ENCODE measurements around the gene CBX4.

Gene CBX4

DNA sequence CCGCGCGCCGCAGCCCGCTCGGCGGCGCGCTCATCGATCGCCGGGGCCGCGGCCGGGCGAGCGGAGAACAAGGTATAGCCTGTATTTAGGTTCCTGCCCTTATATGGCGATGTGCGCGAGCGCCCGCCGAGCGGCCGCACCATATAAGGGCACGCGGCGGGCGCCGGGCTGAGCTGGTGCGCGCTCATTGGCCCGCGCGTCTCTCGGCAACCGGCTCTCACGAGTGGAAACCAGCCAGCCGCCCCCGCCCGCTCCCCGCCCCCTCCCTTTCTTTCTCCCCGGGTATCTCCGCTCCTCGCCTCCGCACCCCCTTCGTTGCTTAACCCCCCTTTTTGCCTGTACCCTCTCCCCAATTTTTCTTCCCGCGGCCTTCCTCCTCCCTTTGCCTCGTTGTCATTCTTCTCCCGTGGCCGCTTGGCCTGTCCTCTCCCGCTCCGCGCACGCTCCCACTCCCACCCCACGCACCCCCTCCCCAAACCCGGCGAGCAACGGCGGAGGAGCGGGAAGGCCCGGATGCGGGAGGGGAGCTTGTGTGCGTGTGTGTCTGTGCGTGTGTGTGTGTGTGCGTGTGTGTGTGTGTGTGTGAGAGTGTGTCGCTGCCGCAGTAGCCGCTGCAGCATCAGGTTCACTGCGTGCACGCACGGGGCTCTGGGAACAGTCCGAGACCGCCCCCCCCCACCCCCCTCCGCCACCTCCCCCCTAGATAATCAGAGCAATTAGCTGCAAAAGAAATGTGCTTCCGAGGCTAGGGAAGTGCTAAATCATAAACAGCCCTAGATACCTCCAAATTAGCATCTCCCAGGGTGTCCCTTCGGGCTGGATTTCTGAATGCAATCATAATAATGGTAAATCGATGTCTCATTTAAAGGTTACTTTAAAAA, 28.9 kb downstream of the CBX4 start:
- peak; percentile 71 for DNase-seq

DNA sequence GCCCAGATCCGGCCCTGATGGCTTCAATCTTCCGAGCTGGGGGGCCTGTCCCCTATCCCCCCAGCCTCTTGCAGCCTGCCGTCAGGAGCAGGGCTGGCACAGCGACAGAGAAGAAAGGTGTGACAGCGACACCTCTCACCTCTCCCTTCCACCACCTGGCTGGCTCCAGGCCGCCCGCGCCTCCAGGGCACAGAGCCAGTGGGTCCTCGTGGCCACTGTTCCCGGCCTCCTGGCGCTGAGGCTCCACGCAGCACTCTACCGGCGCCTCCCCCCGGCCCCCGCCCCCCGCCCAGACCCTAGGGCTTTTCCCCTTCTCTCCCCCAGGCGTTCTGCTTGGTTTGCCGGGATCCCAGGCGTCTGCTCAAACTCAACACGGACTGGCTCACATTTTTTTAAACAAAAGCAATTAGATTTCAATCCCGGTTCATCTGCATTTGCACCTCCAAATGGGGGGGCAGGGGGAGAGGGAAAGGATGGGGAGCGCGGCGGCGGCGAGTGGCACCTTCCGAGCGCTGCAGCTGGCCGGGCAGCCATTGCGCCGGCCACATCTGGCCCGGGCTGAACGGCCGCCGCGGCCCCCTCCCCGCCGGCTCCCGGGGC, 29.6 kb downstream of the CBX4 start:
- no peak for DNase-seq

DNA sequence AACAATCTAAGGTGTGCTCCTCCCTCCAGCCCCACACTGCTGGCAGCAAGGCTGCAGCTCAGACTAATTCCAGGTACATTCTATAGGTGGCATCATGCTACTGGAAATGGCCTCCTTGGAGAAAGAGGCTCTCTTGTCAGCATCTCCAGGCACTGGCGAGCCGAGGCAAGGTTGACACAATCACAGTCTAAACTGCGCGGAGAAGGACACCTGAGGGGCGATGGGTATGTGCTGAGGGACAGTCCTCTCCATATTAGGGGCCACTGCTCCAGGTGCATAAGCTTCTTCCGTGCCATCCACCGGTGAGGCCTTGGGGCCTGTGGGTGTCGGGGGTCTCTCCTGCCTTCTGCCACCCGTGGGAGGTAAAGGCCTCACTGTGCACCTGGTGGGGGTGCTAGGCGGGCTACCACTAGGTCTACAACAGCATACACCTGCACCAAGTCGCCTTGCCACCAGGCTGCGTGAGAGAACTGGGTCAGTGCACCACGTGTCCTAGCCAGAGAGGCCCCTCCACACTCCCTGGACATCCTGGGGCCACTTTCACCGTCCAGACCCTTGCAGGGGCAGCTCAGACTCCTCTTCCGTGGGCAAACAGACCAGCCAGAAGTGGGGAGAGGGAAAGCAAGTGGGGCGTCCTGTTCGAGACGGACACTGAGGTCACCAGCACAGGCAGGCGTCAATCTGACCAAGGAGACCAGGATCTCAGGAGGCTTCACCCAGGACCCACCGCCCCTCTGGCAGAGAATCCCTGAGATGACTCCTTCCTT, 30.3 kb downstream of the CBX4 start:
- no peak for DNase-seq

DNA sequence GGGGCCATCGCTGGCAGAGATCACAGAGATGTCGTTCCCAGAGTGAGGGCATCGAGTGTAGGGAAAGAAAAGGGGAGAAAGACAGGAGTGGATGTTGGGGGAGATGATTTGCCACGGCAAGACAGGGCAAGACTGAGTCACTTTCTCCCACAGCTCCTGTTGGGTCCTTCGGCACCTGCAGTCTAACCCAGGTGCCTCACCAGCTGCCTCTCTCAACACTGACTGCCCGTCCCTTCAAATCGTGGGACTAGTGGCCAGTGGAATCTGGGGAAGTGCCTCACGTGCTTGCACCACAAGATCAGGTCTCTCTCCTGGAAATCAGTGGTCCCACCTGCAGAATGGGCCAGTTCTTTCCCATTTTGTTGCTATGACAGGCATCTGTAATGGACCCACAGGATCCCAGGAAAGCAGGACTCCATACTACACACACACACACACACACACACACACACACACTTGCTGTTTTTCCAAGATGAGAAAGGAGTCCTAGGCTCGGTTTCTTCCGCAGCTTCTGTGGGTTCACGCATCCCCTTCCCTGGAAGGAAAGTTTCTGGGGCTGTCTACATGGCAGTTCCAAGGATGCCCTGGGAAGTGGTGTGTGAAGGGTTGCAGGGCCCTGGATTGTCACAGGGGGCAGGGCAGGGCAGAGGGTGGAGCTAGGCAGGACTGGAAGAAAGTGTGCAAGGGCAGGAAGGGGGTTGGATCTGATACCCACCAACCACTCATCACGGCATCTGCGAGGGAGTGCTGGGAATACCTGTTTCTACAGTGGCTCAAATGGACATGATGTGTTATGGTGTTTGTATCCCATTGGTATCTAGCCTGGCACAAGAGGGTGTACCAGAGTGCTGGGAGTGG, 32.1 kb downstream of the CBX4 start:
- no peak for DNase-seq

DNA sequence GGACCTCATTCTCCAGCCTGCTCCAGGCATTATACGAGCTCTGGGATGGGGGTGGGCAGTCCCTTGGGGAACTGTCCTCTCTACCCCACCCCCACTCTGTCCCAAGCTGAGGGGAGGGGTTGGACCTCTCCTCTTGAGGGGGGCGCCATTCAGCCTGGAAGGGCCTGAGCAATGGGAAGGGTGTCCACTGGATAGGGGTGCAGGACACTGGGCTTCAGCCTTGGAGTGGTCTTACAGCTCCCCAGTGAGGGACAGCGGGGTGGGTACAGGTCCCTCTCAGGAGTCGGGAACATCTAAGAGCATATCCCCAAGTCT, 32.8 kb downstream of the CBX4 start:
- DNase-seq, result no peak

DNA sequence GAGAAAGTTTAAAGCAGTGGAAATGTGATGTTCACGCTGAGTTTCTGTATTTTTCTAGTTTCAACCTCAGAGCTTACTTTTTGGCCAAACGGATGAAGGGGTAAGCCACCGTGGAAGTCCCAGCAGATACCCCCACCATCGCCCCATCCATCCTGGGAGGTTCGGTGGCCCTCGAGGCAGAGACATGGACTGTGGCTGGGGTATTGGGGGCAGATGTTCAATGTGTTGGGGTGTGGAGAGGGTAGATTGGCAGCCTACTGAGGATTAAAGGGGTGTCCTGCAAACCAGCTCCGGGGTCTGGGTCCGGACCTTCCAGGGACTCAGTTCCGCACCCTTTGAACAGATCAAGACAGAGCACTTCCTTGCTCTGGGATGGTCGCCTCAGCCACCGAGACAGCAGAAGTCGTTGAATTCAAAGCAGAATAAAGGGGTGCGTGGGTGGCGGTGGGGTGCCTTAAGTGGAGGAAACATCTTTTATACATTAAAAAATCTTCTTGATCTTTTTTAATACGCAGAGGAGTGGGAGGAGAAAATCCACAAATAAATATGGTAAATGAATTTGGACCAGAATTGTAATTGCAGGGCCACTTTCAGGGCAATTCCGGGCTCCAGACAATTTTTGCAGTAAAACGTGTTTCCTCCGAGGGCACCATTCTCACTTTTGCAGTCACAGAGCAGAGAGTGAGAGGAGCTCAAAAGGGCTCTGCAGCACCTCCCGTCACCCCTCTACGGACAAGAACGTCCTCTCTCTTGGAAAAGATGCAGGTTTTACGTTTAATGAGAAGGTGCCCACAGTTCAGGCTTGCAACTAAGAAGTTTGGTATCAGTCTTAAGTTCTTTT, 34.2 kb downstream of the CBX4 start:
- no peak for DNase-seq

DNA sequence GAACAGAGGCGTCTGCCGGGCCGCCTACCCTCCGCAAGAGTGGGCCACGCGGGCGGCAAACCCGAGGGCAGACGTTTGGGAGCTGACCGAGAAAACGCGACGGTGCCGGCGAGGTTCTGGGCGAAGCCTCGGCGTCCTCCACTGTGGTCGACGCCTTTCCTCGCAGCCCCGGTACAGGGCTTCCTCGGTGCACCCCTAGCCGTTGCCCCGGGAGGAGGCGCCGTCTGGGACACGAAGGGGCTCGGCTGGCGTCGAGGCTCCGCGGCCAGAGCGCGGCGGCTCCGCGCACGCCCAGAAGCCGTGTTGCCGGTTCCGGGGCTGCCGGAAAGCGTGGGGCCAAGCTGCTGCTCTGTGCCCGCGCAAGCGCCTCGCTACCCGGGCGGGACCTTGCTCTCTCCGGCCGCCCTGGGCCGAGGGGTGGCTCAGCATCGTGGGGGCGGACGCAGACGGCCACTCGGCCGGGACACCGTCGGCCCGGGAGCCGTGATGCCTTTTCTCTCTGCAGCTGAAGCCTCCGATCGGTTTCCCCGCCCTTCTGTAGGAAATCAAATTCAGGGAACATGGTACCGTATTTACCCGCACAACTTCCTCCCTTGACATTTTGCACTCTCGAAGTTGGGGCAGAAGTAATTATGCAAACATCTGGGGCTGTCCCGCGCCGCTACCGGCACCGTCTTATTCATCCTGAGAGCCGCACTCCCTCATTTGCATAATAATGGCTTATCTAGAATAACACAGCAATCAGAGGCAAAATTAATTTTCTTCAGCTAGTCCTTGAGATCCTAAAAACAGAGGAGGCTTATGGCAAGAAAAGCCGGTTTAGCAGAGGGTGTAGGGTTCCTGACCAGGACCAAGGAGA, 35.0 kb downstream of the CBX4 start:
- DNase-seq, result no peak

DNA sequence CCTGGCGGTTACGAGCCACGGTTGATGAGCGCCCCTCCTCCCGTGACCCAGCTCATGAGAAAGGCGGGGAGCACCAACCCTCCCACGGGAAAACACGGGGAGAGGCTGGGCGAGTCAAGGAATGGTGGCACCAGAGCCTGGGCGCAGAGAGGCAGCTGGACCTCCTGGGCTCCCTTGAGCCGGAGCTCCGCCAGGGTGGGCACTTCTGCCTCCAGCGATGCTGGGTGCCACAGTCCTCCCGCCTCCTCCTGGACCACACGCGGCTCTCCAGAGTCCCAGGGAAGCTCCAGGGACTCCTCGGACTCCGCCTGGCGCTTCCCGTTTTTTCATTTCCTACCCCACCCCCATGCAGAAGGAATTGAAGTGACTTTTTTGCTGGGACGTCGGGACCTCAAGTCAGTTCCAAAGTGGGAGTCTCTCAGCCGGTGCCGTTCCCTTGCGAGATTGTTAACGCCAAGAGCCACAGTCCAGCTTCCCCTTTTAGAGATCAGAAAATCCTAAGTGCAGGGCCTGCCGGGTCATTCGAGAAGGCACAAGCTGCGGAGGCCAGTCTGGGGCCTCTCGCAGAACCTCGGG, 35.7 kb downstream of the CBX4 start:
- no peak for DNase-seq

DNA sequence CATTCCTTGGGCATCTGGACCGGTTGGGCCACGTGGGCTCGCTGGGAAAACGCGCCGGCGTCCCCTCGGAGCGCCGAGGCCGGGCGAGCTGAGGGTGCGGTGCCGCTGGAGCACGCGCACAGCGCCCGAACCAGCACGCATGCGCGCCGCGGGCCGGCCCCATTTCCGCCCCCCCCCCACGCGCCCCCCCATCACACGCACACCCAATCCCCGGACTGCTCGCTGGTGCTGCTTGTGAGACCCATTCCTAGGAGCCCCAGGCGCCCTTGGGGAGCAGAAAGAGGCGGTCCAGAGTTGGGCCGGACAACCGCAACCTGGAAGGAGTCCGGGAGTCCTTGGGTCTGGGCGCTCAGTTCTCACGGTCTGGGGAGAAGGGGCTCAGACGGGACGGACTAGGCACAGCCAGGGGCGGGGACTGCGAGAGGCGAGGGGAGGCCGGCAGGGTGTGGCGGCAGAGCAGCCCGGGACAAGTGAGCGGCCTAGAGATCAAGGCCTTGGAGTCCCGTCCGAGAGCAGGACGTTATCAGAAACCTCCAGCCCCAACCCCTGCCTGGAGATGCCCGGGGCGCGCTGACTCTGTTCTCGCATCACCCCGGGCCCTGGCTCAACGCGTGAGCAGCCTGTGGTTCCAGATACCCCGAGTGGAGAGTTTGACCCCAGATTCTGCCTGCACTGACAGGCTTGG, 36.4 kb downstream of the CBX4 start:
- no peak for DNase-seq

DNA sequence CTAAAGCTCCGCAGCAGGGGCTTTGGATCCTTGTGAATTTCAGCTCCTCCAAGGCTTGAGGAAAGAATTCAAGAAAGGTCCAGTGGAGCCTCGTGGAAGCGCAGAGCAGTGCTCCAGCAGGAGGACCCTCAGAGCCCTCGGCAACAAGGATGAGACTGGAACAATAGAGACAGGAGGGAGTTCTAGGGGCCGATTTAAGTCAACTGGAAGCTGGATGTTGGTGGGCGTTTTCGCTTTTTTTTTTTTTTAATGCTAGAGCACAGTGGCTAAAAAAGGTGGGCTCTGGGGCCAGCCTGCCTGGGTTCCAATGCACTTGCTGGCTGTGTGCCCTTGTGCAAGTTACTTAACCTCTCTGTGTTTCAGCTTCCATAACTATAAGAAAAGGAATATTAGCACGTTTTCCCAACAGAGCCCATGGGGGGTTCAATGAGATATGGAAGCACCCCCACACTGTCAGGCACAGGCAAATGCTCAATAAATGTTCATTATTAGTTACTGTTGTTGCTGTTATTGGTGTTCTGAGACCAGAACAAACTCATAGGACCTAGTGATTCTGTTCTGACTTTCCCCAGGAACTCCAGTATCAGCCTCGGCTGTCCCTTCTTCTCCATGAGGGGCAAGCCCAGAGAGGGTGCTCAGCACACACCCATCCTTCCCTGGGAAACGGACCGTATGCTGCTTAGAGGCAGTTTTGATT, 37.1 kb downstream of the CBX4 start:
- DNase-seq, result no peak

DNA sequence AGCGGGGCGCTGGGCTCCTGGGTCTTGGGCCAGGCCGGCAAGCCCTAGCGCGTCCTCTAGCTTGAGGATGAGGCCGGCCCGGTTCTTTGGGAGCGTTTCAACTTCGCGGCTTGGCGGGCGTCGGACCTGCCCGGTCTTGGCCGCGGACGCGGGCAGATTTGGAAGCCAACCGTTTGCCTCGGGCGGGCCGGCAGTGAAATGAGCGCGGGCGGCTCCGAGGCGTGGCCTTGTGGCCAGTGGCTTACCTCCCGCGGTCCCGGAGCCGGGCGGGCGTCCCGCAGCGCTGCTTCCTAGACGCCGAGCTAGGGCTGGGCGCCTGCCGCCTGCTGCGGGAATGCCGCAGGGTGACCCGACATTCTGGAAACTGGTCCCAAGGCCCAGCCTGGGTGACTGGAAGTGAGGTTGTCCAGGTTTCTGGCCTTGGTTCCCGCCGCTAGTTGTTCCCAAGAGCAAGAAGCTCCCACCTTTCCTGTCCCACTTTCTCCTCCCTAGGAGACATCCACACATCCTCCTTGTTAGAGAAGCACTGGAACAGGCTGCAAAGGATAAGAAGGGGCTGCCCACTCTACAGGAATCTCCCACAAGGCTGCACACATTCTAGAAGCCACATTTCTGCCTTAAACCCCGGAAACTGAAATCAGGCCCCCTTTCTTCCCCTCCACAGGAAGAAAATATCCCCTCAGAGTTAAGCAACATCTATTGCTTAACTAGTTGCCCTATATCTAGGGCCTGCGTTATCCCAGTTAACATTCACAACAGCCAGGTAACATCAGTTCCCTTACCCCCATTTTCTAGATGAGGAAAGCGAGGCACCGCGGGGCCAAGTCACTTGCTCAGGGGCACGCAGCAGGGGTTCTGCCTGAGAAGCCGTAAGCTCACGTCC, 37.8 kb downstream of the CBX4 start:
- no peak for DNase-seq

DNA sequence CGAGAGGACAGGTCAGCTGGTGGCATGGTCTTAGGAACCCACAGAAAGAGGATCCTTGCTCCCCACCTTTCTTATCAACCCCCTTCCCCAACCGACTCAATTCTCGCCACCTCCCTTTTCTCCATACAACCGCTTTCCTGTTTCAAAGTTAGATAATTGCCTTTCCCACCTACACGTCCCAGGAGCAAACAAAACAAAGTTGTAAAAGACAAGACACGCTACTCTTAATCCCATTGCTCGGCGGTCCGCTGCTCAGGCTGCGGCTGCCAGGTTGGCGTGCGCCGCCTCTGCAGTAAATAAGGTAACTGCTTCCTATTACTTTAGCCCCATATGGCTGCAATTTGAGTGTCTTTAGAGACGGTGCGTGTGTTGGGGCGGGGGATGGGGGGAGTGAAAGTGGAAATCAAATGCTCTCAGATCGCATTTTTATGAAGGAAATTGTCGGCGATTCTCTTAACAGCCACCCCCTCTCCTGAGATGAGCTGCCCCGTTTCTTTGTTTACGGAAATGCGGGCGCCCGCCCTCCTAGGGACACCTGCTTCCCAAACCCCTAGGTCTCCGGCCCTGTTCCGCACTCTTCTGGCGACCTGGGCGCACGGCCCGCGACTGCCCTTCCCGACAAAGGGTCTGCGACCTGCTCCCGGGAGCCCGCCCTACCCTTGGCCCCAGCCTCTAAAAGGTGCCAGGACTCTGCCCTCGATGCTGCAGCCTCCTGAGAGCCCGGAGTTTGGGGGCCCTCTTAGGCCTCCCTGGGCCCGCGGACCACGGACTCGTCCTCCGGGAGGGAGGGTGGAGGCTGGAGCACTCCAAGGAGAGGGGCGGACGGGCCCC, 38.7 kb downstream of the CBX4 start:
- DNase-seq, result peak; percentile 57

DNA sequence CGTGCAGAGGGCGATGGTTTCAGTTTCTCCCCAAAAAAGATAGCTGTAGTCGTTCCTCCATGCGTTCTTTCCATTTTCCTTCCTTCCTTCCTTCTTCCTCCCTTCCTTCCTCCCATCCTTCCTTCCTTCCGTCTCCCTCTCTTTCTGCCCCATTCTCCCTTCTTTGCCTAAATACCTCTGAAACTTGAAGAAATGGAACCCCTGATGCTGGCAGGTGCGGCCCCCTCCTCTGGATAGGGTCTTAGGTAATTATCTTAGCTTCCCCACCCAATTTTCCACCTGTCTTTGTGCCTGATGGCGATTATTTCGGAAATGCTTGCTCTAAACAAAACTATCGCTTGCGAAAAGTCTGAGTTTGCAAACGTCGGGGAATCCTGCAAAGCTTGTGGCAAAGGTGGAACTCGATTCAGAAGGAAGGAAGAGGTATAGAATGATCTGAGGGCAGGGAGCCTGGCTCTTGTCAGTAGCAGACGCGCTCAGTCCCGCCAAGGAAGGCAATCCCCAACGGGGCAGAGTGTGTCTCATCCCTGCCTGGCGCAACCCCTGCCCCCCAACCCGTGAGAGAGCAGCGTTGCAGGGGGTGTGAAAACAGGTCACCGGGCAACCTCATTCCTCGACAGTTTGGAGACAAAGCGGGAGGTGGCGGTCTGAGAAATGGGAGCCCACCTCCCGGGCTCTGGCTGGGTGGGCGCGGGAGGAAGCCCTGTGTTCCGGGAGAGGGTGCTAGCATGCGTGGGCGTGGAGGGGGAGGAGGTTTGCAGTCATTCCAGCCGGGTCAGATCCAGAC, 39.5 kb downstream of the CBX4 start:
- DNase-seq, result no peak

DNA sequence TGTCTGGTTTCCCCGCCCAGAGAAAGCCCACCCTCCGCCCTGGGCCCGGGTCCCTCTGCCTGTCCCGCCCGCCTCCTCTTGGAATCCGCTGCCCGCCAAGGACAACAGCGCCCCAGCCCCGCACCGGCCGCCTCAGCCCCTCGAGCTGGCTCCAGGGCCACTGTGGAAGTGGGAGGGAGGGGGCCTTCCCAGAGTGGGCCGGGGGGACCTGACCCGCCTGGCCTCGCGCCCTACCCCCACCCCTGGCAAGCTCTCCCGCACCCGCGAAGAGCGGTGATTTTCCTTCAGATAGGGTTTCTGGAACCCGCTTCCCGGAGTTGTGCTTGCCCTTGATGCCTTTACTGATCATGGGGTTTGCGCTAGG, 40.1 kb downstream of the CBX4 start:
- no peak for DNase-seq

DNA sequence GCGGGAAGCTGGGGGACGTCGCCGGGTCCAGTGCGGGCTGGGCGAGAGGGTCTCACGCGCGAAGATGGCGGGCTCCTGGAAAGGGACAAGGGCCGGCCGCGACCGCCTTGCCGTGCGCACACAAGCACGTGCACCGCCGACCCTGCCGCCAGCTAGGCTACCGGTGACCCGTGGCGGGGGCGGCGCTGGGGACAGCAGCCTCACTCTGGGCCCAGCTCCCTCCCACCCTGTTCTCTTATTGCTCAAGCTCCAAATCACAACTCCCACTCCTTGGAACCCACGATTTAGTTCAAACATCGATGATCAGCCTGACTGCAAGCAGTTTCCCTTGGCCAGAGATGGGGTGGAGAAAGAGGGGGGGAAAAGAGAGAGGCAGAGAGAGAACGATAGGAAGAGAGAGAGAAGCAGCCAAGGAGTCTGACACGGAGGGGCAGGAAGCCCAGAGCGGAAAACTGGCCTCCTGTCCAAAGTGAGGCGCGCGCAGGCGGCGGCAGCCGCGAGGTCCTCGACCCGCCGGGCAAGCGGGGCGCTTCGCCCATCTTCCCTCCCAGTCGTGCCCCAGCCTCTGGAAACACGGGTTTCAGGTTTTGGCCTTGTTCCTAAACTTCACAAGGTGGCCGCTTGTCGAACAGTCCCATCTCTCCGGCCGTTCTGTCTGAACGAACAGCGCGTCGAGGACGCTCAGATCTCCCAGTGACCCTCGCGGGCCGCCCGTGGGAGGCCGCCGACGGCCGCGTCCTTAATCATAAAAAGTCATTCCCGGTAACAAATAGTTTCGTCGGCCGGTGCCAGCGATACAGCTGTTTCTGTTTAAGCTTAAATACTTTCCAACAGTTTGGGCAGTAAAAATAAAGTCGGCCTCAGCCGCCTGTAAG, 40.7 kb downstream of the CBX4 start:
- DNase-seq, result peak; percentile 35
